ENCODE data around the gene MED10.
A peak's percentile ranks its signal among the peaks of the same experiment; 100 is the strongest.

MED10 gene

GRCh38 chr5:6348476-6349000 lies 29.8 kb downstream of the MED10 start:
- no peak for DNase-seq

- DNase-seq: no peak
Observed at GRCh38 chr5:6347673-6348072, 30.7 kb downstream of the MED10 start.

- DNase-seq: no peak
Observed at GRCh38 chr5:6347165-6347564, 31.2 kb downstream of the MED10 start.

GRCh38 chr5:6344593-6344989 lies 33.8 kb downstream of the MED10 start:
- no peak for DNase-seq

GRCh38 chr5:6343951-6344592 lies 34.3 kb downstream of the MED10 start:
- no peak for DNase-seq

- no peak for DNase-seq
Observed at GRCh38 chr5:6342689-6343315, 35.5 kb downstream of the MED10 start.

GRCh38 chr5:6340100-6340499 lies 38.2 kb downstream of the MED10 start:
- DNase-seq: no peak

GRCh38 chr5:6338871-6339270 lies 39.5 kb downstream of the MED10 start:
- DNase-seq: no peak

- DNase-seq: no peak
Observed at GRCh38 chr5:6338135-6338534, 40.2 kb downstream of the MED10 start.

GRCh38 chr5:6333182-6333905 lies 45.0 kb downstream of the MED10 start:
- no peak for DNase-seq

GRCh38 chr5:6328173-6328572 lies 50.2 kb downstream of the MED10 start:
- DNase-seq: peak in 1 of 2 experiments; percentile 1

GRCh38 chr5:6326776-6327175 lies 51.6 kb downstream of the MED10 start:
- DNase-seq: no peak

- DNase-seq: no peak
Observed at GRCh38 chr5:6322163-6322713, 56.1 kb downstream of the MED10 start.
